IMR-90 (cell line): Measurements from ENCODE around the gene GFER.

Experiments
- CEBPB ChIP-seq: IDR thresholded peaks from 2 replicates; pipeline ENCODE4 v1.6.1; 2012; ENCODE audit warnings: low read depth, low read length, improper control_type of control experiment
- CTCF ChIP-seq: conservative IDR thresholded peaks from 2 replicates; pipeline ENCODE4 v1.5.1; 2012; ENCODE audit warnings: mild to moderate bottlenecking, low read depth, low read length, improper control_type of control experiment
- RAD21 ChIP-seq: IDR thresholded peaks from 2 replicates; pipeline ENCODE4 v1.6.1; 2012; ENCODE audit warnings: low read length, improper control_type of control experiment

GRCh38 chr16:1971796-1972489 is 12.1 kb upstream of the GFER start, which contains the start of gene TBL3:
- TF ChIP-seq CTCF, result no peak
- no peak for TF ChIP-seq RAD21
- no peak for TF ChIP-seq CEBPB
